Left hindlimb (tissue), 1 donor: ENCODE data around the gene ADAM12.

Experiments used
- DNase-seq: peaks from one replicate; pipeline ENCODE4 v3.0.0-alpha.2; 2018

The ADAM12 gene

GRCh38 chr10:126233182-126234148 is 154.8 kb downstream of the ADAM12 start:
- DNase-seq = no peak

- DNase-seq = no peak
Observed at GRCh38 chr10:126230587-126230986, 157.7 kb downstream of the ADAM12 start.

GRCh38 chr10:126229686-126230085 is 158.6 kb downstream of the ADAM12 start:
- DNase-seq = no peak

- no peak for DNase-seq
Observed at GRCh38 chr10:126227762-126228134, 160.5 kb downstream of the ADAM12 start.

GRCh38 chr10:126226988-126227761 is 161.1 kb downstream of the ADAM12 start:
- DNase-seq = no peak

- DNase-seq = no peak
Observed at GRCh38 chr10:126226205-126226604, 162.1 kb downstream of the ADAM12 start.

GRCh38 chr10:126225672-126226008 is 162.6 kb downstream of the ADAM12 start:
- DNase-seq = no peak

- no peak for DNase-seq
Observed at GRCh38 chr10:126224967-126225671, 163.2 kb downstream of the ADAM12 start.

- no peak for DNase-seq
Observed at GRCh38 chr10:126223512-126224067, 164.7 kb downstream of the ADAM12 start.

GRCh38 chr10:126222736-126223511 is 165.4 kb downstream of the ADAM12 start:
- DNase-seq = no peak

GRCh38 chr10:126221874-126222273 is 166.4 kb downstream of the ADAM12 start:
- no peak for DNase-seq

- DNase-seq = no peak
Observed at GRCh38 chr10:126218778-126219649, 169.3 kb downstream of the ADAM12 start.

GRCh38 chr10:126218174-126218573 is 170.1 kb downstream of the ADAM12 start:
- DNase-seq = no peak

- DNase-seq = no peak
Observed at GRCh38 chr10:126216632-126216961, 171.7 kb downstream of the ADAM12 start.

GRCh38 chr10:126215746-126216631 is 172.3 kb downstream of the ADAM12 start:
- DNase-seq = no peak

GRCh38 chr10:126214679-126215078 is 173.6 kb downstream of the ADAM12 start:
- DNase-seq = no peak

GRCh38 chr10:126214021-126214420 is 174.3 kb downstream of the ADAM12 start:
- DNase-seq = no peak

- DNase-seq = no peak
Observed at GRCh38 chr10:126212738-126213137, 175.5 kb downstream of the ADAM12 start.

GRCh38 chr10:126210051-126210651 is 178.1 kb downstream of the ADAM12 start:
- DNase-seq = no peak

- DNase-seq = no peak
Observed at GRCh38 chr10:126209451-126209850, 178.8 kb downstream of the ADAM12 start.
